Measurements from ENCODE around the gene SART3. TPM values are rescaled to one million over a fixed set of nuclear protein-coding genes. Genes with fewer than 3 reads are reported as not detected.

Gene SART3
- total RNA-seq, 1 experiment from 2014 or later, result 89.4 TPM

DNA sequence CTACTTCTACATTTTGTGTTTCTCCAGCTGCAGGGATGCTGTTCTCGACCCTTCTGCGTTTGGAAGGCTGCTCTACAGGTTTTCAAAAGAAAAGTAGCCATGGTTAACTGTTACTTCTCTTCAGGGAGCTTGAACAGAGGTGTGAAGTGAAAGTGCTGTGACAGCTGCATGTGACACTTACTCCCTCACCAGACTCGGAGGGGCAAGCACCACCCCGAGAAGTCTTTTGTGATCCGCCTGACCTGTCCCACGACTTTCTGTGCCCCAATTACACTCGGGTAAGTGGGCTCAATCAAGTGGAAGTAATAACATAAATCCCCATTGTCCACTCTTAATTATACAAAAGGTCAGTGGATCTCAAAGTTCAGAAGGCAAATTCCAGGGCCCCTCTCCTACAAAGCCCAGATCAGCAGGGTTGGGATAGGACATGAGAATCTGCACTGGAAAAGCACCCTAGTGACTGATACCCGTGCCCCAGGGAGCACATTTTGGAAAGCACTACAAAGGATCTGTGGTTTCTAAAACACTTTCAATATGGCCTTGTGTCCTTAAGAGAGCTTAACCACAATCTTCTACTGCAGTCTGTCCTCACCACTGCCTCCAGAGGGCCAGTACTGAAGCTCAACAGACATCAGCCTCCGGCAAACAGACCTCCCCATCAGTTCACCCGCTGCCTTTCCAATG, 34.3 kb downstream of the SART3 start:
- Histone ChIP-seq H2BK5ac (ENCODE audit: insufficient read length, low read length) (no peak overlapping the region), H4K5ac (ENCODE audit: insufficient read length, low read depth, low read length) (no peak overlapping the region), H3K9ac (ENCODE audit: extremely low read depth, insufficient read length, low read length) (no peak overlapping the region), H3K27me3 (ENCODE audit: insufficient read depth, low read length) (no peaks in the 10 kb centered on the region), H4K8ac (replicated peaks; ENCODE audit: insufficient read length, low read depth, low read length) (no peak overlapping the region), H2BK15ac (ENCODE audit: low read depth, low read length) (no peak overlapping the region), H3K27ac (ENCODE audit: insufficient read length, low read depth, low read length) (no peak overlapping the region), H3K23ac (ENCODE audit: insufficient read length, low read depth, low read length) (no peak overlapping the region), H3K4ac (ENCODE audit: low read depth, low read length) (no peak overlapping the region), H4K91ac (ENCODE audit: insufficient read length, low read depth, low read length) (no peak overlapping the region), H3K4me2 (ENCODE audit: insufficient read depth, insufficient read length, low read length) (no peak overlapping the region), H4K20me1 (ENCODE audit: control insufficient read depth, insufficient read depth, insufficient read length) (no peaks in the 10 kb centered on the region), H2BK12ac (ENCODE audit: insufficient read length, low read depth, low read length) (no peak overlapping the region), H3K18ac (ENCODE audit: insufficient read length, low read depth, low read length) (no peak overlapping the region), H3K4me1 (ENCODE audit: insufficient read depth, low read length) (no peaks in the 10 kb centered on the region), H3K79me1 (ENCODE audit: insufficient read depth, low read depth, low read length, poor library complexity, severe bottlenecking) (no peaks in the 10 kb centered on the region), H2BK120ac (ENCODE audit: low read depth, low read length, poor library complexity, severe bottlenecking) (no peak overlapping the region), H3K79me2 (ENCODE audit: insufficient read depth, low read length) (no peaks in the 10 kb centered on the region), H2AK5ac (ENCODE audit: insufficient read length, low read length) (no peak overlapping the region), H3K23me2 (ENCODE audit: insufficient read length, low read depth, low read length, poor library complexity, severe bottlenecking) (no peaks in the 10 kb centered on the region), H3T11ph (ENCODE audit: low read length) (no peak overlapping the region), H3K14ac (ENCODE audit: insufficient read depth, low read length) (no peak overlapping the region), H2BK20ac (ENCODE audit: low read depth, low read length, poor library complexity, severe bottlenecking) (no peak overlapping the region), H3K56ac (ENCODE audit: insufficient read length, low read depth, low read length) (no peak overlapping the region), H2AFZ (ENCODE audit: low read length) (no peak overlapping the region), H3K9me3 (ENCODE audit: control insufficient read depth, low read depth, low read length) (no peaks in the 10 kb centered on the region)
- Mint-ChIP-seq H3K36me3 (ENCODE audit: insufficient read depth in 1 of 3, low read depth in 3 of 3) (peaks cover 52 to 97% (median 95%) of the 10 kb centered on the region in 3 experiments), H3K4me3 (no peak overlapping the region), H3K9me3 (no peaks in the 10 kb centered on the region), H3K27me3 (ENCODE audit: low read depth) (no peaks in the 10 kb centered on the region), H3K27ac (peak overlapping the region in 1 of 3 experiments; percentile 76; a peak in 2 of 7 replicates), H3K4me1 (no peaks in the 10 kb centered on the region)
- WGBS (ENCODE audit: extremely low coverage, insufficient read length, low lambda C conversion rate), result no CpG with 5 or more reads among the region's 10 CpGs
- TF ChIP-seq, protein P1, sequence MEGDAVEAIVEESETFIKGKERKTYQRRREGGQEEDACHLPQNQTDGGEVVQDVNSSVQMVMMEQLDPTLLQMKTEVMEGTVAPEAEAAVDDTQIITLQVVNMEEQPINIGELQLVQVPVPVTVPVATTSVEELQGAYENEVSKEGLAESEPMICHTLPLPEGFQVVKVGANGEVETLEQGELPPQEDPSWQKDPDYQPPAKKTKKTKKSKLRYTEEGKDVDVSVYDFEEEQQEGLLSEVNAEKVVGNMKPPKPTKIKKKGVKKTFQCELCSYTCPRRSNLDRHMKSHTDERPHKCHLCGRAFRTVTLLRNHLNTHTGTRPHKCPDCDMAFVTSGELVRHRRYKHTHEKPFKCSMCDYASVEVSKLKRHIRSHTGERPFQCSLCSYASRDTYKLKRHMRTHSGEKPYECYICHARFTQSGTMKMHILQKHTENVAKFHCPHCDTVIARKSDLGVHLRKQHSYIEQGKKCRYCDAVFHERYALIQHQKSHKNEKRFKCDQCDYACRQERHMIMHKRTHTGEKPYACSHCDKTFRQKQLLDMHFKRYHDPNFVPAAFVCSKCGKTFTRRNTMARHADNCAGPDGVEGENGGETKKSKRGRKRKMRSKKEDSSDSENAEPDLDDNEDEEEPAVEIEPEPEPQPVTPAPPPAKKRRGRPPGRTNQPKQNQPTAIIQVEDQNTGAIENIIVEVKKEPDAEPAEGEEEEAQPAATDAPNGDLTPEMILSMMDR (conservative IDR thresholded peaks at IDR 0.05), result no peak
- DNase-seq, result no peak

Data from H9 (cell line).